Measurements from ENCODE around the gene CLECL1. TPM values are rescaled to one million over a fixed set of nuclear protein-coding genes. Genes with fewer than 3 reads are reported as not detected.

Gene CLECL1
- total and polyA plus RNA-seq, 2 of the 13 experiments (the other 11 are each of a cell fraction or from before 2014, with no cell fraction given) = not detected

- TF ChIP-seq CEBPZ (IDR thresholded peaks at IDR 0.05; ENCODE audit: low read length) (no peak), ZFP62 (CRISPR knock-in tag; IDR thresholded peaks at IDR 0.05) (no peak), ZNF670 (CRISPR knock-in tag; IDR thresholded peaks at IDR 0.05; ENCODE audit: borderline replicate concordance) (no peak), GABPB1 (CRISPR knock-in tag; IDR thresholded peaks at IDR 0.05) (no peak), ZSCAN22 (CRISPR knock-in tag; IDR thresholded peaks at IDR 0.05) (no peak), JUN (CRISPR knock-in tag; IDR thresholded peaks at IDR 0.05) (no peak), CENPT (CRISPR knock-in tag; IDR thresholded peaks at IDR 0.05; ENCODE audit: low read depth) (no peak), HNF4A (CRISPR knock-in tag; IDR thresholded peaks at IDR 0.05) (no peak), ETV5 (CRISPR knock-in tag; IDR thresholded peaks at IDR 0.05; ENCODE audit: borderline replicate concordance) (no peak), ZNF446 (CRISPR knock-in tag; IDR thresholded peaks at IDR 0.05) (no peak), ZFP36L1 (CRISPR knock-in tag; IDR thresholded peaks at IDR 0.05) (no peak), TGIF2 (CRISPR knock-in tag; IDR thresholded peaks at IDR 0.05) (no peak)
Observed at GRCh38 chr12:9773216-9773877, 40.5 kb upstream of the CLECL1 start (continued).

Measured in HepG2 (cell line).